Ishikawa (cell line): ENCODE data around the gene MCUB.

Source experiments
- CREB1 ChIP-seq: IDR thresholded peaks from 2 replicates; pipeline ENCODE4 v1.6.1; 2012; ENCODE audit warnings: low read depth
- EGR1 ChIP-seq: IDR thresholded peaks from 2 replicates; pipeline ENCODE4 v1.6.1; 2012
- EP300 ChIP-seq: IDR thresholded peaks from 2 replicates; pipeline ENCODE4 v1.6.1; 2012; ENCODE audit warnings: borderline replicate concordance
- RAD21 ChIP-seq: IDR thresholded peaks from 2 replicates; pipeline ENCODE4 v1.6.1; 2012; ENCODE audit warnings: low read depth
- TAF1 ChIP-seq: IDR thresholded peaks from 2 replicates; pipeline ENCODE4 v1.6.1; 2012; ENCODE audit warnings: low read depth, mild to moderate bottlenecking
- YY1 ChIP-seq: IDR thresholded peaks from 2 replicates; pipeline ENCODE4 v1.6.1; 2012; ENCODE audit warnings: low read depth
- TF ChIP-seq, protein P1 (sequence below): IDR thresholded peaks from 2 replicates; pipeline ENCODE4 v1.6.1; 2012; ENCODE audit warnings: low read depth, mild to moderate bottlenecking
- TF ChIP-seq, protein P2 (sequence below): IDR thresholded peaks from 2 replicates; pipeline ENCODE4 v1.6.1; 2012

DNA sequence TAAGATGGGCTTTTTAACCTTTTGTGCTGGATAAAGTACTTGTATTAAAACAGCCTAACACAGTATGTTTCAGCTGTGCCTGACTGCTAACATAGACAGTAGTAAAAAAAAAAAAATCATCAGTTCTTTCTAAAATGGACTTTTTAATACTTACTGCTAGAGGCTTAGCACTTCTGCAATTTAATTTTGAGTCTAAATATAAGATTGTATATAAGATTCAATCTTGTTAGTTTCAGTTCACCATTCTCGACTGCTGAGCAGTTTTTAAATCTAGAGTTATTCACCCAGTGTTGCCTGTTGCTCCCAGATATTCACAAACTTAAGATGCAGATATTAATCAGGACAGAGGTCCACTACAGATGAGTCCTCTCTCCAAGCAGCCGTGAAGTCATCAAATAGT, 163.1 kb downstream of the MCUB start:
- TF ChIP-seq, protein P1, sequence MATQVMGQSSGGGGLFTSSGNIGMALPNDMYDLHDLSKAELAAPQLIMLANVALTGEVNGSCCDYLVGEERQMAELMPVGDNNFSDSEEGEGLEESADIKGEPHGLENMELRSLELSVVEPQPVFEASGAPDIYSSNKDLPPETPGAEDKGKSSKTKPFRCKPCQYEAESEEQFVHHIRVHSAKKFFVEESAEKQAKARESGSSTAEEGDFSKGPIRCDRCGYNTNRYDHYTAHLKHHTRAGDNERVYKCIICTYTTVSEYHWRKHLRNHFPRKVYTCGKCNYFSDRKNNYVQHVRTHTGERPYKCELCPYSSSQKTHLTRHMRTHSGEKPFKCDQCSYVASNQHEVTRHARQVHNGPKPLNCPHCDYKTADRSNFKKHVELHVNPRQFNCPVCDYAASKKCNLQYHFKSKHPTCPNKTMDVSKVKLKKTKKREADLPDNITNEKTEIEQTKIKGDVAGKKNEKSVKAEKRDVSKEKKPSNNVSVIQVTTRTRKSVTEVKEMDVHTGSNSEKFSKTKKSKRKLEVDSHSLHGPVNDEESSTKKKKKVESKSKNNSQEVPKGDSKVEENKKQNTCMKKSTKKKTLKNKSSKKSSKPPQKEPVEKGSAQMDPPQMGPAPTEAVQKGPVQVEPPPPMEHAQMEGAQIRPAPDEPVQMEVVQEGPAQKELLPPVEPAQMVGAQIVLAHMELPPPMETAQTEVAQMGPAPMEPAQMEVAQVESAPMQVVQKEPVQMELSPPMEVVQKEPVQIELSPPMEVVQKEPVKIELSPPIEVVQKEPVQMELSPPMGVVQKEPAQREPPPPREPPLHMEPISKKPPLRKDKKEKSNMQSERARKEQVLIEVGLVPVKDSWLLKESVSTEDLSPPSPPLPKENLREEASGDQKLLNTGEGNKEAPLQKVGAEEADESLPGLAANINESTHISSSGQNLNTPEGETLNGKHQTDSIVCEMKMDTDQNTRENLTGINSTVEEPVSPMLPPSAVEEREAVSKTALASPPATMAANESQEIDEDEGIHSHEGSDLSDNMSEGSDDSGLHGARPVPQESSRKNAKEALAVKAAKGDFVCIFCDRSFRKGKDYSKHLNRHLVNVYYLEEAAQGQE = no peak
- TF ChIP-seq YY1 (no peak), TAF1 (no peak), RAD21 (no peak), CREB1 (no peak), EGR1 (no peak), EP300 (no peak)
- TF ChIP-seq, protein P2, sequence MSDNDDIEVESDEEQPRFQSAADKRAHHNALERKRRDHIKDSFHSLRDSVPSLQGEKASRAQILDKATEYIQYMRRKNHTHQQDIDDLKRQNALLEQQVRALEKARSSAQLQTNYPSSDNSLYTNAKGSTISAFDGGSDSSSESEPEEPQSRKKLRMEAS = no peak
